ENCODE data around the gene CRCP. TPM values are rescaled to one million over a fixed set of nuclear protein-coding genes. Genes with fewer than 3 reads are reported as not detected.
"Not testable (repeated sequence)": the region's sequence is repeated elsewhere in the genome, so short reads cannot be mapped to it uniquely, and the experiment has no call there.

The CRCP gene
- total RNA-seq, 1 donor from 2014 or later: 26.6 TPM

- Histone ChIP-seq H3K36me3 (ENCODE audit: control insufficient read depth in 3 of 3, insufficient read depth in 3 of 3, low read length in 3 of 3) (no peaks in the 10 kb centered on the region), H3K9me3 (ENCODE audit: control insufficient read depth in 3 of 3, low read length in 3 of 3) (no peaks in the 10 kb centered on the region), H3K4me1 (ENCODE audit: control insufficient read depth in 3 of 3, insufficient read depth in 3 of 3, low read length in 3 of 3) (peaks cover 0 to 4% (median 2%) of the 10 kb centered on the region in 3 donors), H3K9ac (ENCODE audit: low read depth in 1 of 3, low read length in 3 of 3) (no peak overlapping the region), H3K4me3 (ENCODE audit: low read length in 3 of 3) (no peak overlapping the region), H3K27ac (ENCODE audit: low read depth, low read length) (peak overlapping the region; percentile 47), H3K27me3 (ENCODE audit: control insufficient read depth in 3 of 3, insufficient read depth in 3 of 3, low read length in 3 of 3) (no peaks in the 10 kb centered on the region)
Observed at GRCh38 chr7:66170309-66171231, 55.9 kb downstream of the CRCP start.

GRCh38 chr7:66172536-66173401, 58.1 kb downstream of the CRCP start:
- H3K9ac ChIP-seq (ENCODE audit: low read depth in 1 of 3, low read length in 3 of 3); H3K9me3 ChIP-seq (ENCODE audit: control insufficient read depth in 3 of 3, low read length in 3 of 3); H3K4me3 ChIP-seq (ENCODE audit: low read length in 3 of 3); H3K36me3 ChIP-seq (ENCODE audit: control insufficient read depth in 3 of 3, insufficient read depth in 3 of 3, low read length in 3 of 3); H3K27ac ChIP-seq (ENCODE audit: low read depth, low read length); H3K4me1 ChIP-seq (ENCODE audit: control insufficient read depth in 3 of 3, insufficient read depth in 3 of 3, low read length in 3 of 3); H3K27me3 ChIP-seq (ENCODE audit: control insufficient read depth in 3 of 3, insufficient read depth in 3 of 3, low read length in 3 of 3): not testable (repeated sequence)

GRCh38 chr7:66173856-66174255, 59.2 kb downstream of the CRCP start:
- no peak overlapping the region for H3K27ac ChIP-seq (ENCODE audit: low read depth, low read length)
- H3K4me3 ChIP-seq (ENCODE audit: low read length in 3 of 3): no peak overlapping the region
- peaks cover 0 to 4% (median 2%) of the 10 kb centered on the region in 3 donors for H3K4me1 ChIP-seq (ENCODE audit: control insufficient read depth in 3 of 3, insufficient read depth in 3 of 3, low read length in 3 of 3)
- H3K36me3 ChIP-seq (ENCODE audit: control insufficient read depth in 3 of 3, insufficient read depth in 3 of 3, low read length in 3 of 3): no peaks in the 10 kb centered on the region
- no peak overlapping the region for H3K9ac ChIP-seq (ENCODE audit: low read depth in 1 of 3, low read length in 3 of 3)
- no peaks in the 10 kb centered on the region for H3K9me3 ChIP-seq (ENCODE audit: control insufficient read depth in 3 of 3, low read length in 3 of 3)
- H3K27me3 ChIP-seq (ENCODE audit: control insufficient read depth in 3 of 3, insufficient read depth in 3 of 3, low read length in 3 of 3): no peaks in the 10 kb centered on the region

- not testable (repeated sequence) for H3K27me3 ChIP-seq (ENCODE audit: control insufficient read depth in 3 of 3, insufficient read depth in 3 of 3, low read length in 3 of 3); H3K9me3 ChIP-seq (ENCODE audit: control insufficient read depth in 3 of 3, low read length in 3 of 3); H3K27ac ChIP-seq (ENCODE audit: low read depth, low read length); H3K36me3 ChIP-seq (ENCODE audit: control insufficient read depth in 3 of 3, insufficient read depth in 3 of 3, low read length in 3 of 3); H3K4me3 ChIP-seq (ENCODE audit: low read length in 3 of 3); H3K4me1 ChIP-seq (ENCODE audit: control insufficient read depth in 3 of 3, insufficient read depth in 3 of 3, low read length in 3 of 3); H3K9ac ChIP-seq (ENCODE audit: low read depth in 1 of 3, low read length in 3 of 3)
Observed at GRCh38 chr7:66175006-66175405, 60.4 kb downstream of the CRCP start.

- Histone ChIP-seq H3K27ac (ENCODE audit: low read depth, low read length) (no peak overlapping the region), H3K4me1 (ENCODE audit: control insufficient read depth in 3 of 3, insufficient read depth in 3 of 3, low read length in 3 of 3) (no peaks in the 10 kb centered on the region), H3K9me3 (ENCODE audit: control insufficient read depth in 3 of 3, low read length in 3 of 3) (no peaks in the 10 kb centered on the region), H3K27me3 (ENCODE audit: control insufficient read depth in 3 of 3, insufficient read depth in 3 of 3, low read length in 3 of 3) (no peaks in the 10 kb centered on the region), H3K4me3 (ENCODE audit: low read length in 3 of 3) (no peak overlapping the region), H3K9ac (ENCODE audit: low read depth in 1 of 3, low read length in 3 of 3) (no peak overlapping the region), H3K36me3 (ENCODE audit: control insufficient read depth in 3 of 3, insufficient read depth in 3 of 3, low read length in 3 of 3) (no peaks in the 10 kb centered on the region)
Observed at GRCh38 chr7:66176914-66177313, 62.3 kb downstream of the CRCP start.

- Histone ChIP-seq H3K27ac (ENCODE audit: low read depth, low read length) (no peak overlapping the region), H3K27me3 (ENCODE audit: control insufficient read depth in 3 of 3, insufficient read depth in 3 of 3, low read length in 3 of 3) (no peaks in the 10 kb centered on the region), H3K4me1 (ENCODE audit: control insufficient read depth in 3 of 3, insufficient read depth in 3 of 3, low read length in 3 of 3) (no peaks in the 10 kb centered on the region), H3K4me3 (ENCODE audit: low read length in 3 of 3) (no peak overlapping the region), H3K9me3 (ENCODE audit: control insufficient read depth in 3 of 3, low read length in 3 of 3) (no peaks in the 10 kb centered on the region), H3K36me3 (ENCODE audit: control insufficient read depth in 3 of 3, insufficient read depth in 3 of 3, low read length in 3 of 3) (no peaks in the 10 kb centered on the region), H3K9ac (ENCODE audit: low read depth in 1 of 3, low read length in 3 of 3) (no peak overlapping the region)
Observed at GRCh38 chr7:66178258-66178657, 63.6 kb downstream of the CRCP start.

GRCh38 chr7:66181329-66181728, 66.7 kb downstream of the CRCP start:
- no peak overlapping the region for H3K4me3 ChIP-seq (ENCODE audit: low read length in 3 of 3)
- no peak overlapping the region for H3K9ac ChIP-seq (ENCODE audit: low read depth in 1 of 3, low read length in 3 of 3)
- no peaks in the 10 kb centered on the region for H3K9me3 ChIP-seq (ENCODE audit: control insufficient read depth in 3 of 3, low read length in 3 of 3)
- no peaks in the 10 kb centered on the region for H3K4me1 ChIP-seq (ENCODE audit: control insufficient read depth in 3 of 3, insufficient read depth in 3 of 3, low read length in 3 of 3)
- no peaks in the 10 kb centered on the region for H3K36me3 ChIP-seq (ENCODE audit: control insufficient read depth in 3 of 3, insufficient read depth in 3 of 3, low read length in 3 of 3)
- no peak overlapping the region for H3K27ac ChIP-seq (ENCODE audit: low read depth, low read length)
- H3K27me3 ChIP-seq (ENCODE audit: control insufficient read depth in 3 of 3, insufficient read depth in 3 of 3, low read length in 3 of 3): no peaks in the 10 kb centered on the region

- Histone ChIP-seq H3K27ac (ENCODE audit: low read depth, low read length) (no peak overlapping the region), H3K36me3 (ENCODE audit: control insufficient read depth in 3 of 3, insufficient read depth in 3 of 3, low read length in 3 of 3) (no peaks in the 10 kb centered on the region), H3K4me3 (ENCODE audit: low read length in 3 of 3) (no peak overlapping the region), H3K9me3 (ENCODE audit: control insufficient read depth in 3 of 3, low read length in 3 of 3) (no peaks in the 10 kb centered on the region), H3K27me3 (ENCODE audit: control insufficient read depth in 3 of 3, insufficient read depth in 3 of 3, low read length in 3 of 3) (no peaks in the 10 kb centered on the region), H3K4me1 (ENCODE audit: control insufficient read depth in 3 of 3, insufficient read depth in 3 of 3, low read length in 3 of 3) (no peaks in the 10 kb centered on the region), H3K9ac (ENCODE audit: low read depth in 1 of 3, low read length in 3 of 3) (no peak overlapping the region)
Observed at GRCh38 chr7:66181845-66182244, 67.2 kb downstream of the CRCP start.

GRCh38 chr7:66182920-66183319, 68.3 kb downstream of the CRCP start:
- Histone ChIP-seq H3K9ac (ENCODE audit: low read depth in 1 of 3, low read length in 3 of 3) (no peak overlapping the region), H3K27me3 (ENCODE audit: control insufficient read depth in 3 of 3, insufficient read depth in 3 of 3, low read length in 3 of 3) (no peaks in the 10 kb centered on the region), H3K4me1 (ENCODE audit: control insufficient read depth in 3 of 3, insufficient read depth in 3 of 3, low read length in 3 of 3) (no peaks in the 10 kb centered on the region), H3K27ac (ENCODE audit: low read depth, low read length) (no peak overlapping the region), H3K4me3 (ENCODE audit: low read length in 3 of 3) (no peak overlapping the region), H3K9me3 (ENCODE audit: control insufficient read depth in 3 of 3, low read length in 3 of 3) (no peaks in the 10 kb centered on the region), H3K36me3 (ENCODE audit: control insufficient read depth in 3 of 3, insufficient read depth in 3 of 3, low read length in 3 of 3) (no peaks in the 10 kb centered on the region)

GRCh38 chr7:66183700-66184099, 69.1 kb downstream of the CRCP start:
- H3K36me3 ChIP-seq (ENCODE audit: control insufficient read depth in 3 of 3, insufficient read depth in 3 of 3, low read length in 3 of 3): no peaks in the 10 kb centered on the region
- H3K4me3 ChIP-seq (ENCODE audit: low read length in 3 of 3): no peak overlapping the region
- H3K27ac ChIP-seq (ENCODE audit: low read depth, low read length): no peak overlapping the region
- no peaks in the 10 kb centered on the region for H3K27me3 ChIP-seq (ENCODE audit: control insufficient read depth in 3 of 3, insufficient read depth in 3 of 3, low read length in 3 of 3)
- no peaks in the 10 kb centered on the region for H3K9me3 ChIP-seq (ENCODE audit: control insufficient read depth in 3 of 3, low read length in 3 of 3)
- H3K4me1 ChIP-seq (ENCODE audit: control insufficient read depth in 3 of 3, insufficient read depth in 3 of 3, low read length in 3 of 3): no peaks in the 10 kb centered on the region
- H3K9ac ChIP-seq (ENCODE audit: low read depth in 1 of 3, low read length in 3 of 3): no peak overlapping the region
